Left renal pelvis (tissue), 4 donors: Measurements from ENCODE around the gene COL6A6. TPM values are rescaled to one million over a fixed set of nuclear protein-coding genes. Genes with fewer than 3 reads are reported as not detected.
A peak's percentile ranks its signal among the peaks of the same experiment; 100 is the strongest.

ENCODE experiments used
- DNase-seq, 4 donors: peaks; one replicate each; pipeline ENCODE4 v3.0.0-alpha.2; 2013; ENCODE audit warnings: low read depth in 4 of 4, low spot score in 3 of 4
- polyA plus RNA-seq, 4 donors: library from polyadenylated mRNA; unstranded; fragments of 120-200 nt; gene quantifications; one replicate each; pipeline ENCODE4 v1.2.1, GENCODE V29; 2013; ENCODE audit not compliant: insufficient read length in 4 of 4

COL6A6 gene, protein sequence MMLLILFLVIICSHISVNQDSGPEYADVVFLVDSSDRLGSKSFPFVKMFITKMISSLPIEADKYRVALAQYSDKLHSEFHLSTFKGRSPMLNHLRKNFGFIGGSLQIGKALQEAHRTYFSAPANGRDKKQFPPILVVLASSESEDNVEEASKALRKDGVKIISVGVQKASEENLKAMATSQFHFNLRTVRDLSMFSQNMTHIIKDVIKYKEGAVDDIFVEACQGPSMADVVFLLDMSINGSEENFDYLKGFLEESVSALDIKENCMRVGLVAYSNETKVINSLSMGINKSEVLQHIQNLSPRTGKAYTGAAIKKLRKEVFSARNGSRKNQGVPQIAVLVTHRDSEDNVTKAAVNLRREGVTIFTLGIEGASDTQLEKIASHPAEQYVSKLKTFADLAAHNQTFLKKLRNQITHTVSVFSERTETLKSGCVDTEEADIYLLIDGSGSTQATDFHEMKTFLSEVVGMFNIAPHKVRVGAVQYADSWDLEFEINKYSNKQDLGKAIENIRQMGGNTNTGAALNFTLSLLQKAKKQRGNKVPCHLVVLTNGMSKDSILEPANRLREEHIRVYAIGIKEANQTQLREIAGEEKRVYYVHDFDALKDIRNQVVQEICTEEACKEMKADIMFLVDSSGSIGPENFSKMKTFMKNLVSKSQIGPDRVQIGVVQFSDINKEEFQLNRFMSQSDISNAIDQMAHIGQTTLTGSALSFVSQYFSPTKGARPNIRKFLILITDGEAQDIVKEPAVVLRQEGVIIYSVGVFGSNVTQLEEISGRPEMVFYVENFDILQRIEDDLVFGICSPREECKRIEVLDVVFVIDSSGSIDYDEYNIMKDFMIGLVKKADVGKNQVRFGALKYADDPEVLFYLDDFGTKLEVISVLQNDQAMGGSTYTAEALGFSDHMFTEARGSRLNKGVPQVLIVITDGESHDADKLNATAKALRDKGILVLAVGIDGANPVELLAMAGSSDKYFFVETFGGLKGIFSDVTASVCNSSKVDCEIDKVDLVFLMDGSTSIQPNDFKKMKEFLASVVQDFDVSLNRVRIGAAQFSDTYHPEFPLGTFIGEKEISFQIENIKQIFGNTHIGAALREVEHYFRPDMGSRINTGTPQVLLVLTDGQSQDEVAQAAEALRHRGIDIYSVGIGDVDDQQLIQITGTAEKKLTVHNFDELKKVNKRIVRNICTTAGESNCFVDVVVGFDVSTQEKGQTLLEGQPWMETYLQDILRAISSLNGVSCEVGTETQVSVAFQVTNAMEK (N-terminal part only)
- 10 to 100 TPM in 1 of 4 donors, 1 to 10 TPM in 3; 1.4 to 39.3 (median 4.3) TPM for polyA plus RNA-seq

DNA sequence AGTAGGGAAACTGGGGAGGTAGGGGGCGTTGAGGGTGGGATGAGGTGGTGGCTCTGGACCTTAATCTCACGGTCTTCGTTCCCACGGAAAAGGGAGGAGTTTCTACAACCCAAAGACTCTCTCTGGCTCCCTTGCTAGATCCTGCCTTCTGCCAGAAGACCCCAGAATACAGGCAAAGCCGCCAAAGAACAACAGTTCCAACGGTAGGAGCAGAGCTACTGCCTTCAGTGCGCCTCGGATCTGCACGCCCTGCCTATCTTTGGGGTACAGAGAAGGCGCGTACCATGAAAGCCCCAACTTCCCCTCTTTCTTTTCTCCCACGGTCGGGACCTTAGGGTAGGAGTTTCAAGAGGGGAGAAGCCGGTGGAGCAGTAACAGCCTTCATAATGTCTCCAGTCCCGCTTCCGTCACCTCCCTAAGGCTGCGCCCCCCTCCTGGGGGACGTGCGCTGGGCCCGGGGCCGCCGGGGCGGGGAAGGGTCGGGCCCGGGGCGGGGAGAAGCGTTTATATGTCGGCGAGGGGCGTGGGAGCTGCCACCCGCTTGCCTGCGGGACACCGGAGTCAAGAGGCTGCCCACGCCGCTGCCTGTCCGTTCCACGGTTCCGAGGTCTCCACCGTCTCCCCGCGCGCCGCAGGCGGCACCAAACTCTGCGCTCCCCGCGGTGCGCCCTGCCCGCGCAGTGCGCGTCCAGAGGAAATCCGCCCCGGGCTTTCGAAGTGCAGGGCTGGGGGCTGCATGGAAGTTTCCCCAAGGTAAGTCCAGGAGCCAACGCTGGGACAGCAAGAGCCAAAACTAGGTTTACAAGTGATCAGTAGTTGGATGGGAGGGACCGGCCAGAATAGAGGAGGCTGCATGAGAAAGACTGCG is at the start of gene COL6A6:
Gene COL6A6, plus strand, starts transcription at position 533 of the 868 bp plus-strand sequence. CDS start 43,188 bp downstream, outside the sequence.
- no peak for DNase-seq

DNA sequence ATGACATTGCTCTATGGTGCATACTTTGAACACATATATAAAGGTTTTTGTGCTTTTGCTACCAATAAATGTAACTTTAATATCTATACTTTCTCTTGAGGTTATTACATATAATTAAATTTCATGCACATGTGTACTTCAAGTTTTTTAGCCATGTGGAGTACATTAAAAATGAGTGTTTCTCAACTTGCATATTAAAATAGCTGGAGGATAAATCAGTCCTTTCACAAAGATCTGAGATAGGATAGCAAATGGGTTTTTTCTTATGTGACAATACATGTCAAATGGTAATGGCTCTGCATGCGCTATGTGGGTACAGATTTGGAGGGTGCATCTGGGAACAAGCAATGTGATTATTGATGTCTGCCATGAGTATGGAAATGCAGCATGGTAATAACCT is 48.7 kb upstream of the COL6A6 start:
- DNase-seq = no peak

DNA sequence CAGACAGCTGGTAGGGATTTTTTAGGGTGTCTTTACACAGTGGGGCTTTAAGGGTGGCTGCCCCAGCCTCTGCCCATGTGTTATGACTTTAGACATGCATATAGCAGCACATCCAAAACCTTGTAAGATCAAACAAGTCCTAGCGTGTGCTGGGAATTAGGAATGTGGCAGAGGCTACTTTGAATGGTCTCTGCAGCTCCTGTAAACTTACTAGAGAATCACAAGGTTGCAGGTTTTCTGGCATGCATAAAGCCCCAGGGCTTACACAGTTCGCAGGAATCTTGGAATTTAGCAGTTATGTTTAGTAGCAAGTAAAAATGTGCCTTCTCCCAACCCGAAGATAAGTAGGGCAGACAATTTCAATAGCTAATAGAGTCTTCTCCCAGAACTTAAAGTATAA is 46.9 kb upstream of the COL6A6 start:
- no peak for DNase-seq

DNA sequence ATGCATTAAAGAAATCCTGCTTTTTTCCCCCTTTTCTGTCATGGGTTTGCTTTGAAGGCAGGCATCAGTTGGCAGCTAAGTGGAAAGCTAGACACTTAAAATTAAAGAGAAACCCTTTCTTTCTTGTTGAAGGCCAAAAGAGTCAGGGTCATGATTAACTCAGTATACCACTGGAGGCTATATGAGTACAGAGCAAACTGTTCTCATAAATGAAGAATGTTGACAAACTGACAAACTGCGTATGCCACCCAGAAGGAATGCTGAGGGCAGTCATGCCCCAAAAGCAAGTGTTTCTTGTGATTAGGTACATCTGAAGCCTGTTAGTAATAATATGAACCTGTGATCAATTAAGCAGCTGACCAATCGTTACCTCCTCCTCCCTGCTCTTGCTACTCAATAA is 43.6 kb upstream of the COL6A6 start:
- DNase-seq = no peak

DNA sequence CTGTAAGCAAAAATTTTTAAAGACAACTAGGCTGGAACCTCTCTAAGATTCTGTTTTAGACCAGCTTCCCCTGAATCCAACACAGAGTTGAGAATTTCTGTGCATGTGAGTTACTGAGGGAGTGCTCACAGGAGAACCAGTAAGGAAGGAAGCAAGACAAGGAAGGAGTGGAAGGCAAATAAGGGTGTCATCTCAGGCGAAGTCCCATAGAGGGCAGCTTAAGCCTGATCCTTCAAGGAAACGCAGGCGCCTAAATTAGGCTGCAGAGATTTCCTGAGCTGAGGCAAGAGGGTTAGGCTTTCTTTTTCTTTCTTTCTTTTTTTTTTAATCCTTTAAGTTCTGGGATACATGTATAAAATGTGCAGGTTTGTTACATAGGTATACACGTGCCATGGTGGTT is 36.2 kb upstream of the COL6A6 start:
- DNase-seq = peak; percentile 10 to 47 (median 24)

DNA sequence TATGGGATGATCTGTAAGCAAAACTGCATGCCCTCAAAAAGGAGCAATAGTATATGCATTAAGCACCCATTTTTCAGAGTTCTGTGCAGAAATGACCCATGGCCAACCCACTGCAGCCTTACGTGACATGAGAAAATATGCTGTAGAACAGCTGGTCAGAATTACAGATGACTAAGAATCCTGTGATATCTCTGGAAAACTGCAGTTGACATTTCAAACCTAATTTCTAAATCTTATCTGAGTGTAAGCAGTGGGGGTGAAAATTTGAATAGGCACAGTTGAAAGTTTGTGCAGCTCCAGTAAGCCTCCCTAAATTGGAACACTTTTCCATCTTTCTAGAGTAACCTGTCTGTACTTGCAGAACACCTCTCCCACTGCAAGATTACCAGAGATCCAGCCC is 28.7 kb upstream of the COL6A6 start:
- no peak for DNase-seq

DNA sequence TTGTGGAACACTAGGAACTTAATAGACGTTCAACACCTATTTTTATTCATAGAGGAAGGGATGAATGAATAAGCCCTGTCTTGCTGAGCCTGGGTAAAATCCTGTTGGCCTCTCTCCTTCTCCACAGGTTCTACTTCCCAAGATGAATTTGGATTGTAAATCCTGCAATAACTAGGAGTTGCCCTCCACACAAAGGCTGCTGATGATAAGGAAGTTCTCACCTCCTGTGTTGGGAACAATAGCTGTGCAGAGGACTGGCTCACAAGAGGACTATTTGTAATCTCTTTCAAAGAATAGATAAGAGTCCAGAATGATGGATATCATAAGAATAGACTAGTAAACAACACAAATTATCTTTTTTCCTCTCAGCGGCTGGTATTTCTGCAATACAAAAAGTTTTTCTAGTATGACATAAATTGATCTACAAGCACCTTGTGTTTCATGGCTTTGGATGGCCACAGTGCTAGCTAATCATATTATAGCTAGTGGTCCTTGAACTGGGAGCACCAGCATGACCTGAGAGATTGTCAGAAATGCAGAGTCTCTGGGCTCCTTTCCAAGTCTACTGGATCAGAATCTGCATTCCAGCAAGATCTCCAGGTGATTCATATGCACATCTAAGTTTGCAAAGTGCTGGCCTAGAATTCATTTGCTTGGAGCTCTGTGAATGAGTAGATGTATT is 28.1 kb upstream of the COL6A6 start:
- no peak for DNase-seq

DNA sequence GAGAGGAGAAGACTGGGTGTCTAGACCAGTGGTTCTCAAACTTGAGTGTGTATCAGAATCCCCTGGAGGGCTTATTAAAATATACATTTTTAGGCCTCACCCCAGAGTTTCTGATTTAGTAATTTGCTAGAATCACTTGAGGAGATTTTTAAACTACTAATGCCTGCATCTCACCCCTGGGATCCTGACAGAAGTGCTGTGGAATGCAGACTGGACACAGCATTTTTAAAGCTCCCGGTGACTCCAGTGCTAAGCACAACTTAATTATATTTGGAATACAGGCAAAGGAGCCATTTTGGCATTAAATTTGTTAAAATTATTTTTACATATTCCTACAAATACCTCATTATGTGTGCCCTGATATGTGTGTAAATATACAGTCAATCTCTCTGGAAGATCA is 26.7 kb upstream of the COL6A6 start:
- DNase-seq = no peak

DNA sequence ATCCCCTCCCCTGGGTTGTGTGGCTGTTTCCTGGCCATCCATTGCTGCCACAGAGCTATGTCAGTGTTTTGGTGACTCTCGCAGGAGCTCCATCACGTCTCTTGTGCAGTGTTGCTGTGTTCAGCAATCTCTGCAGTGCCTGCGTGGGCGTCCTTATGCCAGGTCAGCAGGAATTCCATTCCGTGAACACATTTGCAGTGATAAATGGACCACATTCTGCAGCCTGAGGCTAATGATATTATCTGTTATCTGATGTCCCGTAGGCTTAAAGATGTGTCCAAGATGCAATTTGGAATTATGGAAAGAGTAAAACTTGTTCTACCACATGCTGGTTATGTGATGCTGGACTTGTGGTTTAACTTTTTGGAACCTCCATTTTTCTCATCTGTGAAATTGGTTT is 25.5 kb upstream of the COL6A6 start:
- peak in 1 of 4 donors; percentile 6 for DNase-seq

DNA sequence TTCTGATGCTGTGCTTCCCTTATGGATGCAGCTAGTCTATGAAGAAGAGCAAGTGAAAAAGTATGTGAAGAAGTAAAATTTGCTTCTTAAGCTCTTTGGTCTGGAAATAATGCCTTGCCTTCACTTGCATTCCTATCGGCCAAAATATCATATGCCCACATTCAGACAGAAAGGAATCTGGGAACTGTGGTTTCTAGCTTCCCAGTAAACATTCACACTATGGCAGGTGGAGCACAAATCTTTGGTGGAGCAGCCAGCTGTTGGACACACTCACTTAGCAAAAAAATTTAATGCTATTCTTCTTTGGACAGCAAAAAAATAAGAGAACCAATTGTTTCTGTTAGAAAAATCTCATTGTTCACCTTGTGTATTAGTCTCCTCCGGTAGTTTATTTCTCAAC is 12.3 kb upstream of the COL6A6 start:
- DNase-seq = no peak

DNA sequence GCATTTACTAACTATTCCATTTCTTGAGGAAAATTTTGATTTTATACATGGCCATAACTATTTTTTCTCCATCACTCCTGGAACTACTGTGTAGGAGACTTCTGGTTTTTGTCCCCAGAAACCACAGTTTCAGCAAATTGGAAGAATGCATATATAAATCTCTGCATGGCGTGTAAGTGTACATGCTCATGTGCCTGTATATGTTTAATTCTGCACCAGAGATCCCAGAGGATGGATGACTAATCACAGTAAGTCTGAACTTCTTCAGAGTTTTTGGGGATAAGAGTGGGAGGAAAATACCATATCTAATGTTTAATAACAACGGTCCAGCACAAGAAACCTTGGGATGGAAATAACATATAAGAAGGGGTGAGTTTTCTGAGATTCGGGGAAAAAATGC is 10.9 kb upstream of the COL6A6 start:
- no peak for DNase-seq

DNA sequence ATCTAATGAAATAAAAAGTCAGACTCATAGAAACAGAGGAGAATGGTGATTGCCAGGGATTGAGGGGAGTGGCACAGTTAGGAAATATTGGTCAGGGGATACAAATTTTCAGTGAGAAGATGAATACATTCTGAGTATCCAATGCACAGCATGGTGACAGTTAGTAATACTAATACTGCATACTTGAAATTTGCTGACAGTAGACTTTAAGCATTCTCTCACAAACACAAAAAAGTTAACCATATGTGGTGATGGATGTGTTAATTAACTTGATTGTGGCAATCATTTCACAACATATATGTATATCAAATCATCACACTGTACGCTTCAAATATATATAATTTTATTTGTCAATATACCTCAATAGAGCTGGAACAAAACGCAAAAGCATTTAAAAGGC is 9.2 kb upstream of the COL6A6 start:
- no peak for DNase-seq

DNA sequence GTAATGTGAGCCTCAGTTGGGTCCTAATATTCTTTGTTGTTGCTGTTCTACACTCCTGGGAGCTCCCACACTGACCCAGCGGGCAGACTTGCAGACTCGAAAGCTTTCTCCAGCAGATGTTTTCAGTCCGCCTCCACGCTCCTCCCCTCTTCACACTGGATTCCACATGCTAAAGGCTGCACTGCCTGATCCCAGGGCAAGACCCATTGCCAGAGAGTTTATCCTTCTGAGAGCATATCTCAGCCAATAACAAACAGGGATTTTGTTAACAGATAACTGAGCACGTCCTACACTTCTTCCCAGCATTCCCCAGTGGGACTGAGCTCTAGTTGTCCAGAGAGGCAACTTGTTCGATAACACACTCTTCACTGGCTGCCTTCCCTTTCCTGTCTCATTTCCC is 8.0 kb upstream of the COL6A6 start:
- peak in 3 of 4 donors; percentile 31 to 48 (median 41) for DNase-seq

DNA sequence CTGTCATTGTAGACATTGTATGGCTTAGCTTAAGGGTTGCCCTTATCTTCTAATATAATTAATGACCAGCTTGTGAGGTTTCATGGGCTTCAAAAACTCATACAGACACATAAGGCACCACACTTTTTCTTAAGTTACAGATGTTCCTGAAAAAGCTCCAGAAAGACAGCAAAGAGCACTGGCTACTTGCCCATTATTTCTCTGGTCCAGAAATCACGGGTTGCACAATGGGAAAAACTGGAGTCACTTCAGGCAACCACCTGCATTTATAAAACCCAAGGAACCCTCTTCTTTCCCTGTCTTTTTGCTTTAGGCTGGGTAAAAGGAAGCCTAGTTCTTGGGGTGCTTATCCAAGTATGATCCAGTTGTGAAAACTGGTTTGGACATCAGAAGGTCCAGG is 2.3 kb upstream of the COL6A6 start:
- no peak for DNase-seq

DNA sequence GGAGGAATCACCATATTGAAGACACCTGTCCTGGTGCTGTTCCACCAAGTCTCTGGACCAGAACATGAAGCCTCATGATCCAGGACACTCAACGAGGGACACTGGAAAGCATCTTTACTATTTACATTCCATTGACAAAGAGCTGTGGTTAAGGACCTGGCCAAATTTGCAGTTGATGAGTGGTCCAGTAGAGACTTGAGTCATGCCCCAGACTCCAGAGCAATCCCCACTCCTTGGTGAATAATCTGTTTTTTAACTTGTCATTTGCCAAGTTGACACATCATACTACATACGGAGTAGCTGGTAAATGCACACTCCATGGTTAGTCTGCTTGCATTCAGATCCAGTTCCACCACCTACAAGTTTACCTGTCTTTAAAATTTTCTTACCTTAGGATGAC is 1.2 kb upstream of the COL6A6 start:
- DNase-seq = no peak

DNA sequence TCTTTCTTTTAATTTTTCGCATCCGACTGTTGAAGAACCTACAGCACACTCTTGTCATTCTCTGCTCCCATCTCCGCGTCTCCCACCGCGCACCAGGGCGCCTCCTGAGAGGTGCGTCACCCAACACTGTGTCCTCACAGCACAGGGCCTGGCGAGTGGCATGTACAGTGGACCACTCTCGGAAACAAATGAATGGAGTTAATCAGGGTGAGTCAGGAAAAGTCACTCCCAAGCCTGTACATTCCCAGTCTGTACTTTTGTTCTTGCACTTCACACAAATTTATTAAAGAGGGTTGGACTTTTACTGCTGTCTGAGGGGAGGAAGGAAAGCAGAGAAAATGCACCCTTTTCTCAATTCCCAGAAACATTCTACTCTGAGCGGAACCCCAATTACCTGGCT is 625 bp downstream of the COL6A6 start:
- DNase-seq = no peak

DNA sequence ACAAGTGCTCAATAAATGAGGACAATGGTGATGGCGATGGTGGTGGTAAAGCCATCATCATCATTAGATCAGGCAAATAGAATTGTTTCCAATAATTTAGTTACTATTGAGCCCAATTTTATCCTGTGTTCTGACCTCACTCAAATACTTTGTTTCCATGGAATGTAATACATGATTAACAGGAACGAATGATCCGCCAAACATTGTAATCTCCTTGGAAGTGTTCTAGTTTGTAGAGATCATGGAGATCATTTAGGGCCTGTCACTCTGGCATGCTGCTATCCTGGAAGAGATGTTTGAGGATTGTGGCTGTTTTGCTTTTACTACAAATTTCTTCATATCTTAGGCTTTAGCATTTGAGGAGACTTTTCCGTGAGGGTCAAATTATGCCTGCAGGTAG is 2.8 kb downstream of the COL6A6 start:
- no peak for DNase-seq

DNA sequence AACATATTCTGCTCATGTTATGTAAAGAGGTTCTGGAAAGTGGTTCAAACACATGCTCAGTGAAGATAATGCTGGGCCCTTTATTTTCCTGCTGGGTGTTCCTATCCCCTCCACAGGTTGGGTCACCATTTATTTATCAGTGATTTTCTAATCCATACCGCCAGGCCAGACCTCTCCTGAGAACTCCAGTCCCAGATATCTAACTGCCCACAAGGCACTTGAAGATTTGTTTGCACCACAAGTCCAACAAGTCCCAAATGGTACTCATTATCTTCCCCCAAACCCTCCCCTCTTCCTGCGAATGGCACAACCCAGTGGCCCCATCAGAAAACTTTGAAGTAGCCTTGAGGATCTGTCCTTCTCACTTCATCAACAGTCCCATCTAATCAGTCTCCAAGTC is 5.4 kb downstream of the COL6A6 start:
- DNase-seq = no peak

DNA sequence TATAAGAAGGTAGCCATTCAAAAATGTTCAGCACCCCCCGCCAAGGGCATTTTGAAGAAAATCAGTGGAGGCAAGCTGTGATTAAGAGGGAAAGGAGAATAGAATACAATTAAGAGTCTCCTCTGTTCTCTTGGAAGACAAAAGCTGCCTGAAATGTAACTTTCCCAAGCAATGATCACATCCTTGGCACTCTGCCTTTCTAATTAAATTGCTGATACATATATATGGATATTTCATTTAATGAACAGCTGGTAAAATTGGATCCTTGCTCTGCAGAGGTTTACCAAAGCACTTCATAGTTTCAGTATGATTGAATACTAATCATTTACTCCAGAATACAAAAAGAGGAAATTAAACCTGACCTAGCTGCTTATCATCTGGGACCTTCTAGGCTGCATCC is 10.4 kb downstream of the COL6A6 start:
- no peak for DNase-seq
